Right ventricle myocardium superior (tissue), 1 donor: ENCODE results near the gene PPP2R1B. TPM values are rescaled to one million over a fixed set of nuclear protein-coding genes. Genes with fewer than 3 reads are reported as not detected.

ENCODE experiments used
- ATAC-seq: fragments of 200-7000 bp; cut with Tn5 transposase; one replicate; pipeline ENCODE4 v1.9.1; 2020; ENCODE audit warnings: mild to moderate bottlenecking; ENCODE audit not compliant: poor library complexity
- DNase-seq: peaks from one replicate; pipeline ENCODE4 v3.0.0-alpha.2; 2020
- intact Hi-C: fragments of 100-400 bp; cut with DNase I; formaldehyde crosslinking; loops from one replicate; pipeline ENCODE4 v1.11.2; 2022
- total RNA-seq: library from RNA; stranded (reverse); fragmentation: NEBNext Ultra II Directional; extraction: Animal tissue kit (Norgen Biotek cat#: 25700); gene quantifications from one replicate; pipeline ENCODE4 v1.2.1, GENCODE V29; 2021
- donor health status: DM: no; HTN: yes; CAD: no; lungs with severe emphysema.

Gene PPP2R1B
- total RNA-seq, 1 donor from 2014 or later, result 7.7 TPM

GRCh38 chr11:111715142-111715816, 50.9 kb downstream of the PPP2R1B start:
- no peak for DNase-seq
- intact Hi-C loops, result no loop called here
- ATAC-seq, result no peak

GRCh38 chr11:111714522-111714921, 51.7 kb downstream of the PPP2R1B start:
- intact Hi-C loops, result no loop called here
- DNase-seq, result no peak
- ATAC-seq, result no peak

DNA sequence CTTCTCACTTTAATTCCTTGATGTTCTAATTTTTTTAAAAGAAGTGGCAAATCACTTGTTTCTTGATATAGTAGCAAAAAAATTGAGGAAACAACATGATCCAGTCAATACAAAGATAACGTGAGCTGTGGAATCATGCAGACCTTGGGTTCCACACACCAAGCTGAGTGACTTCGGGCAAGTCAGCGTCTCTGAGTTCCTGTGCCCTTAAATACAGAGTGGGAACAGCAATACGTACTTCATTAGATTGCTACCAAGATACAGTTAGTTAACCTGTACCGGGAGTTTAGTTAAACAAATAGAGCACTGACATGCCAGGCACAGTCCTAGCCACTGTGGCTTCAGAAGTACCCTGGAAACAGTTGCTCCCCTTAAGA, 58.5 kb downstream of the PPP2R1B start:
- ATAC-seq (no peak), DNase-seq (no peak)
- intact Hi-C loops, result no loop called here

GRCh38 chr11:111707039-111707690, 59.0 kb downstream of the PPP2R1B start:
- DNase-seq, result peak; percentile 71

DNA sequence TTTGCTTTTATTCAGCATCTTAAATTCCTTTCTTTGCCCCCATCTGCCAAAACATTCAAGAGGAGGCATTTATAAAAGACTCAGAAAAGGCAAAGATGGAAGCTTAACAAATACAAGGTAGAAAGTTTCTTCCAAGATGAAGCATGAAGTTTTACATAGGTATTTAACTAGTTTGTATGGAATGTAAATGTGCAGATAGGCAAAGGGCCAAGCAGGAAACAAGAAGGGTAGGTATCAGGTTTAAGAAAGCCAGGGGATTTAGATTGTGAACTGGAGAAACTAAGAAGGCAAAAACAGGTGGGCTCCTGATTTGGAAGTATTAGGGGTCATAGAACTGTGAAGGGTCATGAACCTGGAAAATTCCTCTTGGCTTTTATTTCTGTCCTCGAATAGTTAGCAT, 62.6 kb downstream of the PPP2R1B start:
- DNase-seq (no peak), ATAC-seq (no peak)
- intact Hi-C loops, result no loop called here

More at GRCh38 chr11:111707039-111707690, 59.0 kb downstream of the PPP2R1B start:
- ATAC-seq, result peak; percentile 76
- intact Hi-C loops, result no loop called here

DNA sequence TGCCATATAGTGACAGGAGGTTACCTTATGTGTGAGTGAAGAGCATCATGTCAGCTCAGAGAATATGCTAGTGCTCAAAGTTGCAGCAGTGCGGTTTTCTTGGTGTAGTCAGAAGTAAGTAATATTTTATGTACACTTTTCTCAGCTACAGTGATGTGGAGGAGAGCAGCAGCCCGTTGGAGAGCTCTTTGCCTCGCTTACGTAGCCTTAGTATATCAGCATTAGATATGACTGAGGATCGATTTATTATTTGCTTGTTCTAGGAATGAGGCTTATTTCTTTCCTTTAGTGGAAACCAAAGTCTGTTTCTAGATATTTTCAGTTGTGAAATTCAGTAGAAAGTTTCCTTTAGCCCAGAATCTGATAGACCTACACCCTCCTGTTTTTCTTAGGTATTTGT, 63.6 kb downstream of the PPP2R1B start:
- ATAC-seq (no peak), DNase-seq (no peak)
- intact Hi-C loops, result no loop called here

DNA sequence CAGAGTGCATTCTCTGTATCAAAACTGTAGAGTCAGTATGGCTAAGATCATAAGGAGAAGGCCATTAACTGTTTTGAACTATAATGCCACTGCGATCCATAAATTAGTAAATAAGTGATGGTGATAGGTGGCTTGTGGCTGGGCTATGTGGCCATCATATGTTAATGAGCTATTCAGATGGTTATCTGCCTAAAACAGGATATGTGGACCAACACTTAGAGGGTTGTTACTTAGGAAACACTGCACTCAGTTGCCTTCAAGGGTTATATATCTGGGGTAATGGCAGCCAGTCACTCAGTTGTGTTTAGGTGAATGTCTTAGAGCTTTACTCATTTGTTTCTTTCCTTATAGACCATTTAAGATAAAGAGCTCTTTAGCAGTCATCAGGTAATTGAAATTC, 66.0 kb downstream of the PPP2R1B start:
- ATAC-seq (no peak), DNase-seq (no peak)
- intact Hi-C loops, result no loop called here

GRCh38 chr11:111699579-111700156, 66.5 kb downstream of the PPP2R1B start:
- ATAC-seq (no peak), DNase-seq (no peak)
- intact Hi-C loops, result no loop called here

- DNase-seq, result no peak
- intact Hi-C loops, result no loop called here
- ATAC-seq, result no peak
Measured at GRCh38 chr11:111698852-111699559, 67.2 kb downstream of the PPP2R1B start.

DNA sequence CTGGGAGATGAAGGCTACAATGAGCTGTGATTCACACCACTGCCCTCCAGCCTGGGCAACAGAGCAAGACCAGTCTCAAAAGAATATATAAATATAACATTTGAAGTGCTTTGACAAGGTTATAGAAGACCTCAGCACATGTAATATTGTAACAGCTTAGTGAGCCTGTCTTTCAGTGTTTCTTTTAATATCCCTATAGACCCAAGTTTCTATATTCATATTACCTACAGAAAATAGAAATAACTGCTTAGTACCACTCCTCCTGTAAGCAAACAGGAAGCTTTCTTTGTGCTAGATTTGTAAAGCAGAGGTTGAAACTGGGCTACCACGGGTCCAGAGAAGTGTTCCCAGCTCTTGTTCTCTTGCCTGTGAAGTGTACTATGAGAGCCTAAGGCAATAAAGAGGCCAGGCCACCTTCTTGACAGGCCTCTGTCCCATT, 68.2 kb downstream of the PPP2R1B start:
- ATAC-seq, result no peak
- intact Hi-C loops, result no loop called here
- DNase-seq, result no peak

DNA sequence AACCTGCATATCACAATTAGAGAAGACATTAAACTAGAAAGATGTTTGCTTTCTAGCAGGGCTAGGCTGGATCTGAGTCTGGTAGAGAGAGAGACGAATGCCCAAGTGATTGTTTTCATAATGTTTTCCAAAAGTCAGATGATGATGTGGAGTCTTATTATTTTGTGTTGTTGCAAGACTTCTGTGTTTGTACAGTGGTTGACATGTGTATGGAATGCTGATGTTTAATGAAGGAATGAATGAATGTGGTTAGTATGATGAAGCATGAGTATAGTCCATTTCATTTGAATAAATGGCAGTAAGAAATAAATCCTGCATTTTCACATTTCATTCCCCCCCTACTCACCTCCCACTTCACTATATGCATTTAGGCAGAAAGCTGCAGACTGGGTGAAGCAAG, 69.6 kb downstream of the PPP2R1B start:
- DNase-seq (no peak), ATAC-seq (no peak)
- intact Hi-C loops, result no loop called here

- intact Hi-C loops, result loop anchor here (5.0 kb wide), 1 partner anchor 38 kb away; no protein-coding TSS in a partner anchor
- ATAC-seq (peak; percentile 28), DNase-seq (peak; percentile 37)
Measured at GRCh38 chr11:111694851-111695250, 71.3 kb downstream of the PPP2R1B start.

- intact Hi-C loops, result loop anchor here (5.0 kb wide), 1 partner anchor 36 kb away; no protein-coding TSS in a partner anchor
- no peak for DNase-seq
- ATAC-seq, result no peak
Measured at GRCh38 chr11:111693224-111693937, 72.8 kb downstream of the PPP2R1B start.

- intact Hi-C loops, result loop anchor here (5.0 kb wide), 1 partner anchor 34 kb away; no protein-coding TSS in a partner anchor
- ATAC-seq (no peak), DNase-seq (no peak)
Measured at GRCh38 chr11:111691741-111692140, 74.4 kb downstream of the PPP2R1B start.

- intact Hi-C loops, result loop anchor here (5.0 kb wide), 1 partner anchor 34 kb away; no protein-coding TSS in a partner anchor
- no peak for ATAC-seq
Measured at GRCh38 chr11:111691176-111691575, 75.0 kb downstream of the PPP2R1B start.

GRCh38 chr11:111688013-111688412, 78.2 kb downstream of the PPP2R1B start:
- DNase-seq (no peak), ATAC-seq (no peak)
- intact Hi-C loops, result no loop called here

More at GRCh38 chr11:111691176-111691575, 75.0 kb downstream of the PPP2R1B start:
- no peak for DNase-seq

DNA sequence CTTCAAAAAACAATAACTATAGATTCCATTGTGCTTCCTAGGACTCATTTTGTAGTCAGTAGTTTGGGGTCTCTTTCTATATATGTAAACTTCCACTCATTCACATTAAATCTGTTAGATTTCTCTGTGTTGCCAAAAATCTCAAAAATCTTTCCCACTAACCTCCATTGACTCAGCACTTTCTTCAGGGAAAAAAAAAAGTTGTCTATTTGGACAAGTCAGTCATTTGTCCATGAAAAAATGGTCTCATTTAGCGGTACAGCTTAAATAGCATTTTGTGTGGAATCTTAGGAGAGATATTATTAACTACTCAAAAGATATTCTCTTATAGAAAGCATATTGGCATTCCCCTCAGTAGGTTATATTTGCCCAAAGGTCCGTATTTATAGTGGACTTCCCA, 81.9 kb downstream of the PPP2R1B start:
- intact Hi-C loops, result no loop called here
- ATAC-seq, result no peak

DNA sequence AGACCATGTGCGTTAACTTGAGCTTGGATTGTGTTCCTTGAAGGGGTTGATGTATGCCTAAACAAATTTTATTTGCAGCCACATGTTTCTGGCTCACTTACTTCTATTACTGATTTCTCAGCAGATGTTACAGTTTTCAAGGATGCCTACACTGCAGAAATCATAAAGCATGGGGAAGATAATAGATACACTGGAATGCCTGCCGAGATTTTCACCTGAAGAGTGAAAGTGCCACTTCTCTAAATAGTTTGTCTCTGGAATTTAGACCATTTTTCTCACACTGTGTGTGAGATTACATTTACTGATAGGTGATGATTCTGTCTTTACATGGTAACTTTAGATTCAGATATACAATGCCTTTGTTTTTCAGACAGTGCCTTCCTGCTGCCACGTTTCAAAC, 82.4 kb downstream of the PPP2R1B start:
- ATAC-seq, result no peak
- intact Hi-C loops, result no loop called here
- no peak for DNase-seq

More for the DNA sequence above, 81.9 kb downstream of the PPP2R1B start:
- no peak for DNase-seq
